Ovary (tissue), 9 donors: ENCODE data around the gene IL17B. TPM values are rescaled to one million over a fixed set of nuclear protein-coding genes. Genes with fewer than 3 reads are reported as not detected.

Experiments
- DNase-seq, 5 donors: peaks; one replicate each; pipeline ENCODE4 v3.0.0-alpha.2; 2019 to 2020
- H3K27ac ChIP-seq, 2 donors: fragments of 200-600 bp; one replicate each; pipeline versions ENCODE4 v1.5.1 to v1.8.0; 2019 to 2022
- H3K27me3 ChIP-seq: fragments of 200-600 bp; one replicate; pipeline ENCODE4 v1.8.0; 2022
- H3K36me3 ChIP-seq: fragments of 200-600 bp; sonication (generic); one replicate; pipeline ENCODE4 v1.5.1; 2019
- H3K4me1 ChIP-seq: one replicate; pipeline ENCODE4 v1.8.1; 2013; ENCODE audit warnings: mild to moderate bottlenecking, moderate library complexity; ENCODE audit not compliant: insufficient read depth
- H3K4me3 ChIP-seq: fragments of 200-600 bp; sonication (generic); one replicate; pipeline ENCODE4 v1.5.1; 2017
- H3K9me3 ChIP-seq, 2 donors: fragments of 200-600 bp in 1 of 2; sonication (generic) in 1 of 2; one replicate each; pipeline versions ENCODE4 v1.5.1 to v1.8.1; 2013 to 2019; ENCODE audit warnings: mild to moderate bottlenecking in 1 of 2, moderate library complexity in 1 of 2
- CTCF ChIP-seq, 3 donors: fragments of 450-650 bp in 2 of 3; fragments of 200-600 bp in 1 of 3; IDR thresholded peaks; one replicate each; pipeline versions ENCODE4 v1.5.1 to v1.8.0; 2016 to 2022; ENCODE audit warnings: antibody characterized with exemption in 3 of 3, mild to moderate bottlenecking in 1 of 3
- EP300 ChIP-seq: sonication (generic); formaldehyde crosslinking; IDR thresholded peaks from one replicate; pipeline ENCODE4 v1.6.1; 2017; ENCODE audit warnings: antibody characterized with exemption
- POLR2A ChIP-seq: fragments of 450-650 bp; IDR thresholded peaks from one replicate; pipeline ENCODE4 v1.6.1; 2017; ENCODE audit warnings: antibody characterized with exemption, mild to moderate bottlenecking, moderate library complexity
- WGBS, 3 donors: extraction: QIAGEN DNeasy Blood & Tissue Kit in 1 of 3; methylation state at CpG; one replicate each; pipeline versions ENCODE4 v1.1.5 to v1.1.7; 2013 to 2017; 5-methylcytosine and 5-hydroxymethylcytosine counted together
- intact Hi-C, 4 donors: fragments of 100-400 bp; cut with DNase I; formaldehyde crosslinking; loops; one replicate each; pipeline versions ENCODE4 v1.11.0 to v1.15.1; 2022 to 2023
- polyA plus RNA-seq, 2 donors: library from polyadenylated mRNA; stranded (reverse); fragments of 200-250 nt in 1 of 2; fragments of 350-450 nt in 1 of 2; fragmentation: Illumina TruSeq in 1 of 2; extraction: RNeasy Lipid Tissue Mini Kit (QIAGEN cat#74804) in 1 of 2; gene quantifications; one replicate each; pipeline ENCODE4 v1.2.3, GENCODE V29; 2013 to 2014
- total RNA-seq, 7 donors: library from RNA; depleted of rRNA in 2 of 7; stranded (reverse); fragments of >200 nt in 2 of 7; fragmentation: NEBNext Ultra II Directional in 3 of 7; extraction: Animal tissue kit (Norgen Biotek cat#: 25700) in 3 of 7; gene quantifications; one replicate each; pipeline versions ENCODE4 v1.1.0 to v1.2.4, GENCODE V29; 2016 to 2023
- donor health status: DM: no; HTN: no; CAD: no; lungs with moderate emphysema.
- donor health status: DM: no; HTN: no; CAD: no.
- donor health status: Bipolar disorder and iron deficiency.
- donor health status: DM: yes; HTN: yes; CAD: no.
- donor health status: DM: no; HTN: no; CAD: no.
- donor health status: DM: yes; HTN: yes; CAD: no.

Gene IL17B
- total and polyA plus RNA-seq, 9 donors = 0.47 to 1.7 (median 0.54) TPM; not detected in 6

DNA sequence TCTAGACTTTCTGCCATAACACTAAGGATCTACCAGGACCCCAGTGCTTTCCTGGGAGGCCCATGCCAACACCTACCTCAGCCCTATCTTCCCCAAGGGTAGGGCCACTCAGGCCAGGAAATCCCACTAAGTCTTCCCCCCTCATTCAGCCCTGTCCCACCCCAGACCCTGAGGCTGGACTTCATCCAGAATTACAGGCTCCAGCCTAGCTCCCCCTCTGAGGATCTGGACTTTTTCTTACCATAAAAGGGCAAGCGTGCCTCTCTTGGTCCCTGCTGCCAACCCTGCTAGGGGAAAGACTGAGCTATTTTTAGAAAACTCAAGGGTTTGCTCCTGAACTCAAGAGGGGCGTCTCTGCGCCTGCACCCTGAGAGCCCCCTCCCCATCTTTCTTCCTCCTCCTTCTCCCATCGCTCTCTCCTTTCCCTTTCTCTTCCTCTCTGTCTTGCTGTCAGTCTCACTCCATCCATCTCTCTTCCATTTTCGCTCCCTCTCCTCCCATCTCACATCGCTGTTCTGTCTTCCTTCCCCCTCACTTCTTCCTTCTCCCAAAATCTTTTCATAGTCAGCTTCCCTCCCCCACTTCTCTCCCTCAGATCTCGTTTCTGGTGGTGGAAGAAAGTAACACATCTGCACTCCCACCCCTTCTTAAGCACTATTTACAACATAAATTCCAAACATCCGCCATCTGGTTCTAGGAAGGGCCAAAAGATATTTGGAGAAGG lies 38.1 kb upstream of the IL17B start:
- peak overlapping the region; percentile 62 to 79 for H3K27ac ChIP-seq
- H3K9me3 ChIP-seq = no peaks in the 10 kb centered on the region
- TF ChIP-seq EP300 = no peak
- no peak for TF ChIP-seq POLR2A
- TF ChIP-seq CTCF (IDR thresholded peaks at IDR 0.05) = no peak
- intact Hi-C loops = no loop called here
- WGBS, 3 donors = 5 to 8% (median 5%) methylated on average over 8 of the region's 8 CpGs
- H3K27me3 ChIP-seq = no peaks in the 10 kb centered on the region
- peaks cover 68% of the 10 kb centered on the region for H3K4me1 ChIP-seq
- DNase-seq = peak; percentile 52 to 68 (median 65)
- peak overlapping the region; percentile 8 for H3K4me3 ChIP-seq
- H3K36me3 ChIP-seq = no peaks in the 10 kb centered on the region

- peak in 3 of 5 donors; percentile 16 to 30 (median 17) for DNase-seq
- peak overlapping the region; percentile 21 for H3K4me3 ChIP-seq
- no peaks in the 10 kb centered on the region for H3K9me3 ChIP-seq
- peaks cover 64% of the 10 kb centered on the region for H3K4me1 ChIP-seq
- TF ChIP-seq POLR2A (no peak), CTCF (IDR thresholded peaks at IDR 0.05) (no peak), EP300 (no peak)
- no peaks in the 10 kb centered on the region for H3K27me3 ChIP-seq
- intact Hi-C loops = no loop called here
- peak overlapping the region; percentile 49 to 79 for H3K27ac ChIP-seq
- 23 to 29% (median 28%) methylated on average over 10 of the region's 10 CpGs for WGBS, 3 donors
- no peaks in the 10 kb centered on the region for H3K36me3 ChIP-seq
Observed at GRCh38 chr5:149415066-149415967, 36.2 kb upstream of the IL17B start.

DNA sequence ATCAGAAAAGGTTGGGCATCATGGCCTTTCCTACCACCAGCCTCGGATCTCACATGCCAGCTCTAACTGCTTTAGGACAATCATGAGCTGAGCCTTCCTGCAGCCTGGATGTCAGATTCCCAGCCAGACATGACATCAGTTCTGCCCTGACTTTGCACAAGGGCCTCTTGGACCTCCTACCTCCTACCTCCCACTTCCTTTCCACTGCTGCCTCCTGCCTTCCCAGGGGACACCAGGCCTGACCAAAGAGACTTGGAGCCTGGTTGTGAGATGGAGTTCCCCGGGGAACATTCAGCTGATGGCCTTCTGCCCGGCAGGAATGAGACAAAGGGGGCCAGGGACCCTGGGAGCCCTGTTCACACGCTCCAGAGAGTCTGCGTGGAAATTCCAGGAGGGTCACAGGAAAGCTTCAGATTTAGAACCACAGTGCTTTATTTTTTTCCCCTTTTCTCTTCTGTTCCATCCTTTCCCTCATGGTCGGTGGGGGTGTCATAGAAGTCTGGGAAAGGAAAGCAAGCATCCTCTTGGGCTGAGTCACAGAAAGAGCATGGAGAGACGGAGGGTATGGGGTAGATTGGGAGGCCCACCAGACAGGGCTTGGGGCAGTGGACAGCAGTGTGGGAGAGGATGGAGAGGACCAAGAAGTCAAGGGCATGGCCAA lies 35.4 kb upstream of the IL17B start:
- intact Hi-C loops = no loop called here
- Histone ChIP-seq H3K4me1 (peaks cover 56% of the 10 kb centered on the region), H3K27me3 (no peaks in the 10 kb centered on the region), H3K4me3 (peak overlapping the region; percentile 21), H3K27ac (peak overlapping the region; percentile 49 to 79), H3K9me3 (no peaks in the 10 kb centered on the region), H3K36me3 (no peaks in the 10 kb centered on the region)
- TF ChIP-seq EP300 (no peak), CTCF (IDR thresholded peaks at IDR 0.05) (no peak), POLR2A (no peak)
- DNase-seq = peak in 4 of 5 donors; percentile 25 to 53 (median 40)
- 11 to 19% (median 16%) methylated on average over 7 of the region's 7 CpGs for WGBS, 3 donors

DNA sequence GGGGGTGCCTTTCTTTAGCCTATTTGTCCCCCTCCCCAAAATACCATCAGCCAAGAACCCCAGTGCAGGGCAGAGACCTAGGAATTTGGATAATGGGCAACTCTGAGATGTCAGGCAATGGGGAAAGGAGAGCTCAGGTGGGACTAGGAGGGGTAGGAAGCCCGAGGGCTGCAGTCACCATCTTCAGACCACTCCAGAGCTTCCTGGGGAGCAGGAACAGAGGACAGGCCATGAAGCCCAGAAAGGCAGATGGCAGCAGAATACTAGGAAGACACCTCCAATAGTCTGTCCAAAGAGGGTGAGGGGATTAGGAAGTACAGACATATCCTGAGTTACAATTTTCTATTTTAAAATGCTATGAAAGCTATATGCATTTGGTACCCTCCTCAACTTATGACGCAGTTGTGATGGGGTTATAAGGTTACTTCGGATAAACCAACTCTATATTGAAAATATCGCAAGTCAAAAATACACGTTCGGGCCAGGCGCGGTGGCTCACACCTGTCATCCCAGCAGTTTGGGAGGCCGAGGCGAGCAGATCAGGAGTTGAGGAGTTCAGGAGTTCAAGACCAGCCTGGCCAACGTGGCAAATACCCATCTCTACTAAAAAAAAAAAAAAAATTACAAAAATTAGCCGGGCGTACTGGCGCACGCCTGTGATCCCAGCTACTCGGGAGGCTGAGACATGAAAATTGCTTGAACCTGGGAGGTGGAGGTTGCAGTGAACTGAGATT lies 34.6 kb upstream of the IL17B start:
- no peak for TF ChIP-seq CTCF (IDR thresholded peaks at IDR 0.05)
- TF ChIP-seq POLR2A = no peak
- no peak for TF ChIP-seq EP300
- H3K9me3 ChIP-seq = no peaks in the 10 kb centered on the region
- WGBS, 3 donors = 18 to 36% (median 32%) methylated on average over 16 of the region's 16 CpGs
- DNase-seq = peak in 3 of 5 donors; percentile 9 to 29 (median 13)
- H3K27me3 ChIP-seq = no peaks in the 10 kb centered on the region
- peaks cover 52% of the 10 kb centered on the region for H3K4me1 ChIP-seq
- peak overlapping the region; percentile 18 to 79 for H3K27ac ChIP-seq
- peak overlapping the region; percentile 54 for H3K4me3 ChIP-seq
- no peaks in the 10 kb centered on the region for H3K36me3 ChIP-seq
- intact Hi-C loops = no loop called here
